Limb (tissue), 2 donors: Measurements from ENCODE around the gene DEFB113.
A peak's percentile ranks its signal among the peaks of the same experiment; 100 is the strongest.

Experiments used
- DNase-seq, 2 donors: peaks; one replicate each; pipeline ENCODE4 v3.0.0-alpha.2; 2016; ENCODE audit errors: extremely low spot score in 2 of 2

The DEFB113 gene

GRCh38 chr6:49937017-49937416, 32.4 kb downstream of the DEFB113 start:
- DNase-seq: no peak

- no peak for DNase-seq
These were observed 34.0 kb downstream of the DEFB113 start for GRCh38 chr6:49935387-49935786.

GRCh38 chr6:49934770-49935169, 34.7 kb downstream of the DEFB113 start:
- no peak for DNase-seq

- DNase-seq: no peak
These were observed 35.9 kb downstream of the DEFB113 start for GRCh38 chr6:49933526-49933925.

GRCh38 chr6:49929340-49929739, 40.1 kb downstream of the DEFB113 start:
- DNase-seq: no peak

- DNase-seq: peak in 1 of 2 donors; percentile 42
These were observed 45.6 kb downstream of the DEFB113 start for GRCh38 chr6:49923826-49924225.

GRCh38 chr6:49919935-49920644, 49.3 kb downstream of the DEFB113 start:
- no peak for DNase-seq

- no peak for DNase-seq
These were observed 50.2 kb downstream of the DEFB113 start for GRCh38 chr6:49919261-49919660.

- DNase-seq: no peak
These were observed 50.6 kb downstream of the DEFB113 start for GRCh38 chr6:49918787-49919186.
